Measurements from ENCODE around the gene TPSAB1. TPM values are rescaled to one million over a fixed set of nuclear protein-coding genes. Genes with fewer than 3 reads are reported as not detected.

TPSAB1 gene
- total RNA-seq, 1 donor: not detected

- peaks cover 29% of the 10 kb centered on the region for H3K27me3 ChIP-seq (ENCODE audit: insufficient read depth, low read length)
- no peaks in the 10 kb centered on the region for H3K36me3 ChIP-seq (ENCODE audit: insufficient read depth, low read length)
- H3K79me2 ChIP-seq (ENCODE audit: insufficient read depth, low read length): no peaks in the 10 kb centered on the region
- TF ChIP-seq, protein P1, sequence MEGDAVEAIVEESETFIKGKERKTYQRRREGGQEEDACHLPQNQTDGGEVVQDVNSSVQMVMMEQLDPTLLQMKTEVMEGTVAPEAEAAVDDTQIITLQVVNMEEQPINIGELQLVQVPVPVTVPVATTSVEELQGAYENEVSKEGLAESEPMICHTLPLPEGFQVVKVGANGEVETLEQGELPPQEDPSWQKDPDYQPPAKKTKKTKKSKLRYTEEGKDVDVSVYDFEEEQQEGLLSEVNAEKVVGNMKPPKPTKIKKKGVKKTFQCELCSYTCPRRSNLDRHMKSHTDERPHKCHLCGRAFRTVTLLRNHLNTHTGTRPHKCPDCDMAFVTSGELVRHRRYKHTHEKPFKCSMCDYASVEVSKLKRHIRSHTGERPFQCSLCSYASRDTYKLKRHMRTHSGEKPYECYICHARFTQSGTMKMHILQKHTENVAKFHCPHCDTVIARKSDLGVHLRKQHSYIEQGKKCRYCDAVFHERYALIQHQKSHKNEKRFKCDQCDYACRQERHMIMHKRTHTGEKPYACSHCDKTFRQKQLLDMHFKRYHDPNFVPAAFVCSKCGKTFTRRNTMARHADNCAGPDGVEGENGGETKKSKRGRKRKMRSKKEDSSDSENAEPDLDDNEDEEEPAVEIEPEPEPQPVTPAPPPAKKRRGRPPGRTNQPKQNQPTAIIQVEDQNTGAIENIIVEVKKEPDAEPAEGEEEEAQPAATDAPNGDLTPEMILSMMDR (IDR thresholded peaks at IDR 0.05; ENCODE audit: extremely low read depth, low read depth, low read length): no peak
- no peak for DNase-seq (ENCODE audit: insufficient read length, low spot score, missing footprints)
- H3K9me3 ChIP-seq (ENCODE audit: low read depth, low read length): no peaks in the 10 kb centered on the region
- H3K27ac ChIP-seq (ENCODE audit: low read depth, low read length): no peak overlapping the region
- H3K4me3 ChIP-seq (ENCODE audit: insufficient read depth, low read length): no peak overlapping the region
- H4K20me1 ChIP-seq (ENCODE audit: insufficient read depth, low read length): peaks cover 4% of the 10 kb centered on the region
- H2AFZ ChIP-seq (ENCODE audit: low read length): no peak overlapping the region
- no peaks in the 10 kb centered on the region for H3K4me1 ChIP-seq (ENCODE audit: insufficient read depth, low read length)
- H3K4me2 ChIP-seq (ENCODE audit: insufficient read depth, low read length): no peak overlapping the region
Observed at GRCh38 chr16:1260101-1260680, 19.7 kb downstream of the TPSAB1 start.

DNA sequence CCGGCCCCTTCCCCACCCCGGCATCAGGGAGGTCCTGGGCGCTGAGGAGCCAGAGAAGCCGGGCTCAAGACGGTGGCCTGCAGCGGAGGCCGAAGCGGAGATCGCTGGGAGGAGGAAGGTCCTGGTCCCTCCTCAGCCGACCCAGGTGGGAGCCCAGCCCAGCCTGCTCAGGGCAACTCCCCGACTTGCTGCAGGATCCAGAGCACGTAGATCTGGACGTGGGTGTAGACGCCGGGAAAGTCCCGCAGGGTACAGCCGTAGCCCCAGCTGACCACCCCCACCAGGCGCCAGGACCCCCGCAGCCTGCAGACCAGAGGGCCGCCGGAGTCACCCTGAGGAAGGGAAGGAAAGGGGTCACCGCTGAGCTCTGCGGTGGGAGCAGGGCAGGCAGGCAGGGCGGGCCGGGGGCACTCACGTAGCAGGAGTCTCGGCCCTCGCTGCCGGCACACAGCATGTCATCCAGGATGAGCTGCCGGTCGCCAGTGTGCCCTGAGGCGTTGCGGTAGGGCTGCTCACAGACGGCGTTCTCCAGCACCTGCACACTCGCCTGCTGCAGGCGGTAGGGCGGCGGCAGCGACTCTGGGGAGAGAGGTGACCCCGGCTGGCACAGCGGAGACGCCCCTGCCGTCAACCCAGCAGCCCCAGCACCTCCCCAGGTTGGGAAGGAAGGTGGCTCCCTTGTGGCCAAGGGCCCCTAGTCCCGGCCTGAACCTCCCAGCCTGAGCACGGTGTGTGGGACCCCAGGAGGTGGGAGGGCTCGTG, 20.8 kb downstream of the TPSAB1 start:
- DNase-seq (ENCODE audit: insufficient read length, low spot score, missing footprints): no peak
- no peak overlapping the region for H3K4me2 ChIP-seq (ENCODE audit: insufficient read depth, low read length)

GRCh38 chr16:1262210-1262845, 21.8 kb downstream of the TPSAB1 start:
- Histone ChIP-seq H3K9me3 (ENCODE audit: low read depth, low read length) (no peaks in the 10 kb centered on the region), H3K36me3 (ENCODE audit: insufficient read depth, low read length) (no peaks in the 10 kb centered on the region), H3K4me2 (ENCODE audit: insufficient read depth, low read length) (no peak overlapping the region), H3K4me3 (ENCODE audit: insufficient read depth, low read length) (no peak overlapping the region), H4K20me1 (ENCODE audit: insufficient read depth, low read length) (peaks cover 4% of the 10 kb centered on the region), H2AFZ (ENCODE audit: low read length) (no peak overlapping the region), H3K27ac (ENCODE audit: low read depth, low read length) (no peak overlapping the region), H3K4me1 (ENCODE audit: insufficient read depth, low read length) (no peaks in the 10 kb centered on the region), H3K27me3 (ENCODE audit: insufficient read depth, low read length) (peaks cover 29% of the 10 kb centered on the region), H3K79me2 (ENCODE audit: insufficient read depth, low read length) (no peaks in the 10 kb centered on the region)
- DNase-seq (ENCODE audit: insufficient read length, low spot score, missing footprints): no peak
- TF ChIP-seq, protein P1 (IDR thresholded peaks at IDR 0.05; ENCODE audit: extremely low read depth, low read depth, low read length): no peak

More for the DNA sequence above, 20.8 kb downstream of the TPSAB1 start:
- H3K9me3 ChIP-seq (ENCODE audit: low read depth, low read length): no peaks in the 10 kb centered on the region
- H3K27me3 ChIP-seq (ENCODE audit: insufficient read depth, low read length): peaks cover 29% of the 10 kb centered on the region
- TF ChIP-seq, protein P1 (IDR thresholded peaks at IDR 0.05; ENCODE audit: extremely low read depth, low read depth, low read length): no peak
- peaks cover 4% of the 10 kb centered on the region for H4K20me1 ChIP-seq (ENCODE audit: insufficient read depth, low read length)
- no peaks in the 10 kb centered on the region for H3K4me1 ChIP-seq (ENCODE audit: insufficient read depth, low read length)
- H2AFZ ChIP-seq (ENCODE audit: low read length): no peak overlapping the region
- no peaks in the 10 kb centered on the region for H3K79me2 ChIP-seq (ENCODE audit: insufficient read depth, low read length)
- H3K36me3 ChIP-seq (ENCODE audit: insufficient read depth, low read length): no peaks in the 10 kb centered on the region
- no peak overlapping the region for H3K4me3 ChIP-seq (ENCODE audit: insufficient read depth, low read length)
- H3K27ac ChIP-seq (ENCODE audit: low read depth, low read length): no peak overlapping the region

DNA sequence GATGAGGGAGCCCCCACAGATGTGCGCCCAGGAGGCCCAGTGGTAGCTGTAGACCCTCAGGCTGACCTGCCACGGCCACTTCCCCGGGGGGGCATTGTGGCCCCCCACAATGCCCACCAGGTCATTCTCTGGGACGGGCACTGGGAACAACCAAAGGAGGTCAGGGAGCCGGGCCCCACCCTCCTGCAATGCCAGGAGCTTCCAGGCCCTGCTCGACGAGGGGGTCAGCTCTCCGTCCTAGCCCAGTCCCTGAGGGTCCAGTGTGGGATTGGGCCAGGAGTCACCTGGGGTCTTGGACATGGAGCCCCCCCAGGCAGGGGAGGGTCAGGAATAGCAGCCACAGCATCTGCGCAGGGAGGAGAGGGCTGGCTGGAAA, 22.3 kb downstream of the TPSAB1 start:
- no peak overlapping the region for H3K4me2 ChIP-seq (ENCODE audit: insufficient read depth, low read length)
- H4K20me1 ChIP-seq (ENCODE audit: insufficient read depth, low read length): peaks cover 4% of the 10 kb centered on the region
- H3K27me3 ChIP-seq (ENCODE audit: insufficient read depth, low read length): peaks cover 29% of the 10 kb centered on the region
- no peaks in the 10 kb centered on the region for H3K36me3 ChIP-seq (ENCODE audit: insufficient read depth, low read length)
- no peak for DNase-seq (ENCODE audit: insufficient read length, low spot score, missing footprints)
- H3K4me1 ChIP-seq (ENCODE audit: insufficient read depth, low read length): no peaks in the 10 kb centered on the region
- no peaks in the 10 kb centered on the region for H3K9me3 ChIP-seq (ENCODE audit: low read depth, low read length)
- no peak overlapping the region for H2AFZ ChIP-seq (ENCODE audit: low read length)
- H3K79me2 ChIP-seq (ENCODE audit: insufficient read depth, low read length): no peaks in the 10 kb centered on the region
- no peak overlapping the region for H3K4me3 ChIP-seq (ENCODE audit: insufficient read depth, low read length)
- TF ChIP-seq, protein P1 (IDR thresholded peaks at IDR 0.05; ENCODE audit: extremely low read depth, low read depth, low read length): no peak
- no peak overlapping the region for H3K27ac ChIP-seq (ENCODE audit: low read depth, low read length)
